OCI-LY7 (cell line): ENCODE measurements around the gene SEPSECS. TPM values are rescaled to one million over a fixed set of nuclear protein-coding genes. Genes with fewer than 3 reads are reported as not detected.
A peak's percentile ranks its signal among the peaks of the same experiment; 100 is the strongest.

Experiments
- BruUV-seq: library from RNA; stranded (reverse); fragments of 400-500 nt; replicated peaks from 2 replicates; lab custom pipeline; 2021; lab: Mats Ljungman, UMichigan
- CTCF ChIA-PET: fragments of 300-600 bp; sonication (Branson Sonifier 250); formaldehyde crosslinking; loops from one replicate; lab custom pipeline; 2022; ENCODE audit warnings: antibody characterized with exemption; ENCODE audit not compliant: unreplicated experiment; lab: Charles Lee
- POLR2A ChIA-PET: fragments of 300-600 bp; sonication (Branson Sonifier 250); formaldehyde crosslinking; loops from one replicate; lab custom pipeline; 2022; ENCODE audit warnings: antibody characterized with exemption; lab: Charles Lee
- DNase-seq: peaks from one replicate; pipeline ENCODE4 v3.0.0-alpha.2; 2015; ENCODE audit warnings: low spot score
- H2AFZ ChIP-seq: fragments of 200-600 bp; sonication (generic), shearing (Covaris generic); 2 replicates; pipeline ENCODE4 v1.6.1; 2014; ENCODE audit warnings: mild to moderate bottlenecking, antibody characterized with exemption, low read length, moderate library complexity
- H3K27ac ChIP-seq: fragments of 200-600 bp; sonication (generic); 2 replicates; pipeline ENCODE4 v1.5.1; 2014; ENCODE audit warnings: mixed run types, low read depth, mild to moderate bottlenecking, moderate library complexity, low read length, inconsistent platforms; ENCODE audit not compliant: poor library complexity, severe bottlenecking
- H3K36me3 ChIP-seq: fragments of 200-600 bp; sonication (generic); 2 replicates; pipeline ENCODE4 v1.6.1; 2014; ENCODE audit warnings: mild to moderate bottlenecking, antibody characterized with exemption, low read length, moderate library complexity, mixed read lengths; ENCODE audit not compliant: insufficient read depth
- H3K4me1 ChIP-seq: fragments of 200-600 bp; sonication (generic); 2 replicates; pipeline ENCODE4 v1.5.1; 2014; ENCODE audit warnings: mild to moderate bottlenecking, low read length; ENCODE audit not compliant: insufficient read depth, poor library complexity, severe bottlenecking
- H3K4me2 ChIP-seq: fragments of 200-600 bp; sonication (generic); 2 replicates; pipeline ENCODE4 v1.6.1; 2014; ENCODE audit warnings: mild to moderate bottlenecking, low read length
- H3K4me3 ChIP-seq: fragments of 200-600 bp; sonication (generic); 2 replicates; pipeline ENCODE4 v1.5.1; 2014; ENCODE audit warnings: mild to moderate bottlenecking, low read depth, low read length; ENCODE audit not compliant: poor library complexity, severe bottlenecking
- H3K79me2 ChIP-seq: fragments of 200-600 bp; sonication (generic); 2 replicates; pipeline ENCODE4 v1.6.1; 2016; ENCODE audit warnings: low read depth, mild to moderate bottlenecking, low read length, moderate library complexity, mixed read lengths; ENCODE audit not compliant: insufficient read depth
- H3K9me2 ChIP-seq: fragments of 200-600 bp; sonication (generic); 2 replicates; pipeline ENCODE4 v1.6.1; 2016; ENCODE audit warnings: mild to moderate bottlenecking, low read length, mixed read lengths; ENCODE audit not compliant: insufficient read depth
- H3K9me3 ChIP-seq: fragments of 200-600 bp; sonication (generic); 2 replicates; pipeline ENCODE4 v1.6.1; 2014; ENCODE audit warnings: mild to moderate bottlenecking, mixed run types, low read length, mixed read lengths
- H4K20me1 ChIP-seq: fragments of 200-600 bp; sonication (generic); 2 replicates; pipeline ENCODE4 v1.6.1; 2014; ENCODE audit warnings: mild to moderate bottlenecking, antibody characterized with exemption, low read length, moderate library complexity, mixed read lengths; ENCODE audit not compliant: insufficient read depth
- CTCF ChIP-seq: fragments of 200-600 bp; sonication (generic); conservative IDR thresholded peaks from 2 replicates; pipeline ENCODE4 v1.5.1; 2014; ENCODE audit warnings: mild to moderate bottlenecking, antibody characterized with exemption, low read length, moderate library complexity, mixed read lengths
- EZH2phosphoT487 ChIP-seq: fragments of 200-600 bp; sonication (generic); IDR thresholded peaks from 2 replicates; pipeline ENCODE4 v1.6.1; 2018; ENCODE audit warnings: low read depth, borderline replicate concordance, mild to moderate bottlenecking, mixed run types, antibody characterized with exemption, low read length, moderate library complexity, mixed read lengths
- intact Hi-C: fragments of 100-400 bp; cut with micrococcal nuclease; formaldehyde crosslinking; loops from one replicate; pipeline ENCODE4 v1.10.0; 2022; ENCODE audit not compliant: unreplicated experiment
- total RNA-seq, 2 experiments: library from RNA; depleted of rRNA in 1 of 2; stranded (reverse); fragments of >200 nt in 1 of 2; shearing (Covaris generic) in 1 of 2; gene quantifications; 2 replicates each; pipeline ENCODE4 v1.2.3, GENCODE V29; 2014 to 2022

Gene SEPSECS
- total RNA-seq, 2 experiments from 2014 or later = 5.0 to 13.0 TPM

- BruUV-seq = no TSS peak
- ChIA-PET POLR2A (interaction anchor here (1.2 to 2.6 kb wide), 2 partner anchors 8 to 25 kb away, joined by 4 to 9 read pairs; partner anchors contain the start of gene PI4K2B), CTCF (no interaction called here)
- Histone ChIP-seq H3K4me3 (no peak overlapping the region), H3K9me3 (no peaks in the 10 kb centered on the region), H2AFZ (no peak overlapping the region), H3K27ac (no peak overlapping the region), H4K20me1 (no peaks in the 10 kb centered on the region), H3K79me2 (no peaks in the 10 kb centered on the region), H3K36me3 (no peaks in the 10 kb centered on the region), H3K4me1 (no peaks in the 10 kb centered on the region), H3K4me2 (no peak overlapping the region), H3K9me2 (no peaks in the 10 kb centered on the region)
- intact Hi-C loops = no loop called here
- no peak for TF ChIP-seq EZH2phosphoT487
- TF ChIP-seq CTCF = no peak
- no peak for DNase-seq
Measured at GRCh38 chr4:25207997-25208396, 47.7 kb upstream of the SEPSECS start.

- Histone ChIP-seq H3K4me2 (no peak overlapping the region), H3K4me1 (no peaks in the 10 kb centered on the region), H2AFZ (no peak overlapping the region), H3K4me3 (no peak overlapping the region), H4K20me1 (no peaks in the 10 kb centered on the region), H3K79me2 (no peaks in the 10 kb centered on the region), H3K36me3 (no peaks in the 10 kb centered on the region), H3K9me3 (no peaks in the 10 kb centered on the region), H3K27ac (no peak overlapping the region), H3K9me2 (no peaks in the 10 kb centered on the region)
- TF ChIP-seq CTCF (no peak), EZH2phosphoT487 (no peak)
- no peak for DNase-seq
- ChIA-PET CTCF (no interaction called here), POLR2A (interaction anchor here (0.5 kb wide), 1 partner anchor 54 kb away, joined by 3 read pairs; no protein-coding TSS in a partner anchor)
- BruUV-seq = no TSS peak
- intact Hi-C loops = no loop called here
Measured at GRCh38 chr4:25198713-25199112, 38.5 kb upstream of the SEPSECS start.

GRCh38 chr4:25190407-25190806, 30.2 kb upstream of the SEPSECS start:
- Histone ChIP-seq H3K4me3 (no peak overlapping the region), H3K36me3 (no peaks in the 10 kb centered on the region), H3K9me3 (no peaks in the 10 kb centered on the region), H2AFZ (no peak overlapping the region), H3K27ac (no peak overlapping the region), H4K20me1 (no peaks in the 10 kb centered on the region), H3K79me2 (no peaks in the 10 kb centered on the region), H3K4me1 (no peaks in the 10 kb centered on the region), H3K9me2 (no peaks in the 10 kb centered on the region), H3K4me2 (no peak overlapping the region)
- no peak for DNase-seq
- CTCF ChIA-PET = no interaction called here
- intact Hi-C loops = no loop called here
- POLR2A ChIA-PET = no interaction called here
- TF ChIP-seq CTCF = 0 out of 2 replicates have a peak, but pooled peaks have one; percentile 9
- no peak for TF ChIP-seq EZH2phosphoT487
- no TSS peak for BruUV-seq
